Spleen (tissue), 11 donors: ENCODE measurements around the gene PKNOX1. TPM values are rescaled to one million over a fixed set of nuclear protein-coding genes. Genes with fewer than 3 reads are reported as not detected.
"Not testable (repeated sequence)": the region's sequence is repeated elsewhere in the genome, so short reads cannot be mapped to it uniquely, and the experiment has no call there.

Experiments
- DNase-seq: peaks from one replicate; pipeline ENCODE4 v3.0.0-alpha.2; 2020
- H3K27ac ChIP-seq, 8 donors: fragments of 200-600 bp; sonication (generic) in 7 of 8; 1 replicate in 4 of 8; 2 replicates in 4 of 8; pipeline versions ENCODE4 v1.5.0 to v1.8.0; 2016 to 2021; ENCODE audit warnings: inconsistent platforms in 4 of 8, mild to moderate bottlenecking in 4 of 8, moderate library complexity in 1 of 8
- H3K27me3 ChIP-seq, 7 donors: fragments of 200-600 bp; sonication (generic) in 6 of 7; replicated peaks in 1 of 7; 1 replicate in 4 of 7; 2 replicates in 3 of 7; pipeline versions ENCODE4 v1.5.0 to v1.8.0; 2016 to 2021; ENCODE audit warnings: inconsistent platforms in 3 of 7, mild to moderate bottlenecking in 1 of 7
- H3K36me3 ChIP-seq, 6 donors: fragments of 200-600 bp; sonication (generic) in 5 of 6; 1 replicate in 4 of 6; 2 replicates in 2 of 6; pipeline versions ENCODE4 v1.5.0 to v1.8.0; 2016 to 2021; ENCODE audit warnings: inconsistent platforms in 2 of 6
- H3K4me1 ChIP-seq, 6 donors: fragments of 200-600 bp; sonication (generic) in 5 of 6; 1 replicate in 3 of 6; 2 replicates in 3 of 6; pipeline versions ENCODE4 v1.5.0 to v1.8.0; 2016 to 2021; ENCODE audit warnings: inconsistent platforms in 3 of 6
- H3K4me3 ChIP-seq, 8 donors: fragments of 200-600 bp; sonication (generic) in 7 of 8; 1 replicate in 4 of 8; 2 replicates in 4 of 8; pipeline versions ENCODE4 v1.5.0 to v1.8.0; 2016 to 2021; ENCODE audit warnings: inconsistent platforms in 4 of 8, mild to moderate bottlenecking in 4 of 8, moderate library complexity in 2 of 8
- H3K9me3 ChIP-seq, 8 donors: fragments of 200-600 bp; sonication (generic) in 7 of 8; 1 replicate in 4 of 8; 2 replicates in 4 of 8; pipeline versions ENCODE4 v1.5.0 to v1.8.0; 2016 to 2021; ENCODE audit warnings: inconsistent platforms in 4 of 8
- POLR2AphosphoS5 ChIP-seq, 3 donors: sonication (generic); formaldehyde crosslinking; IDR thresholded peaks; one replicate each; pipeline ENCODE4 v1.5.1; 2017; ENCODE audit warnings: antibody characterized with exemption in 3 of 3
- WGBS, 5 donors: extraction: QIAGEN DNeasy Blood & Tissue Kit in 3 of 5; methylation state at CpG; one replicate each; pipeline versions ENCODE4 v1.1.5 to v1.1.7; 2013 to 2018; 5-methylcytosine and 5-hydroxymethylcytosine counted together
- intact Hi-C: fragments of 100-400 bp; cut with DNase I; formaldehyde crosslinking; loops from one replicate; pipeline ENCODE4 v1.15.0; 2023; ENCODE audit warnings: low total_unique reads
- polyA plus RNA-seq, 3 donors: library from polyadenylated mRNA; stranded (reverse); fragments of 200-250 nt; gene quantifications; one replicate each; pipeline ENCODE4 v1.2.1, GENCODE V29; 2013
- total RNA-seq, 7 donors: library from RNA; depleted of rRNA in 3 of 7; stranded (reverse); fragments of >200 nt in 3 of 7; fragmentation: NEBNext Ultra II Directional in 4 of 7; extraction: Animal tissue kit (Norgen Biotek cat#: 25700) in 4 of 7; gene quantifications; one replicate each; pipeline versions ENCODE4 v1.1.0 to v1.2.1, GENCODE V29; 2016 to 2021
- donor health status: healthy with polysubstance abuse.
- donor health status: DM: no; HTN: no; CAD: no; lungs with moderate emphysema.
- donor health status: DM: no; HTN: no; CAD: no.
- donor health status: Bipolar disorder and iron deficiency.
- donor health status: healthy.
- donor health status: DM: no; HTN: no; CAD: no.
- donor health status: DM: yes; HTN: yes; CAD: no.

Gene PKNOX1
- total and polyA plus RNA-seq, 10 donors = 7.3 to 21.2 (median 12.7) TPM

GRCh38 chr21:43066690-43067089, 92.3 kb downstream of the PKNOX1 start:
- H3K9me3 ChIP-seq, H3K36me3 ChIP-seq, H3K27me3 ChIP-seq, H3K27ac ChIP-seq, intact Hi-C loops, H3K4me1 ChIP-seq, H3K4me3 ChIP-seq: not testable (repeated sequence)
- peak in 2 of 3 donors; percentile 36 to 70 for TF ChIP-seq POLR2AphosphoS5 (IDR thresholded peaks at IDR 0.05)
- 55 to 79% (median 76%) methylated on average over 1 to 8 of the region's 12 CpGs for WGBS, 5 donors
- DNase-seq = peak; percentile 78

GRCh38 chr21:43068065-43068464, 93.7 kb downstream of the PKNOX1 start:
- H3K27ac ChIP-seq, H3K36me3 ChIP-seq, H3K4me1 ChIP-seq, H3K27me3 ChIP-seq, H3K4me3 ChIP-seq, intact Hi-C loops, DNase-seq, H3K9me3 ChIP-seq: not testable (repeated sequence)
- 76 to 100% (median 84%) methylated on average over 3 to 5 of the region's 12 CpGs for WGBS, 5 donors

GRCh38 chr21:43069682-43070081, 95.3 kb downstream of the PKNOX1 start:
- DNase-seq, intact Hi-C loops, H3K27ac ChIP-seq, H3K9me3 ChIP-seq, H3K36me3 ChIP-seq, H3K27me3 ChIP-seq, H3K4me3 ChIP-seq, H3K4me1 ChIP-seq: not testable (repeated sequence)
- no CpG with 5 or more reads among the region's 10 CpGs for WGBS, 5 donors

GRCh38 chr21:43072742-43073141, 98.4 kb downstream of the PKNOX1 start:
- intact Hi-C loops, H3K9me3 ChIP-seq, H3K4me3 ChIP-seq, H3K36me3 ChIP-seq, DNase-seq, H3K27me3 ChIP-seq, H3K27ac ChIP-seq, H3K4me1 ChIP-seq: not testable (repeated sequence)
- no CpG with 5 or more reads among the region's 11 CpGs for WGBS, 5 donors

GRCh38 chr21:43074401-43075169, 100.2 kb downstream of the PKNOX1 start:
- WGBS, 5 donors = no CpG with 5 or more reads among the region's 74 CpGs
- H3K4me3 ChIP-seq, H3K27ac ChIP-seq, DNase-seq, H3K4me1 ChIP-seq, H3K9me3 ChIP-seq, intact Hi-C loops, H3K27me3 ChIP-seq, H3K36me3 ChIP-seq: not testable (repeated sequence)

- intact Hi-C loops, DNase-seq, H3K27ac ChIP-seq, H3K4me1 ChIP-seq, H3K27me3 ChIP-seq, H3K36me3 ChIP-seq, H3K9me3 ChIP-seq, H3K4me3 ChIP-seq: not testable (repeated sequence)
- WGBS, 5 donors = no CpG with 5 or more reads among the region's 84 CpGs
Observed at GRCh38 chr21:43075170-43076022, 101.0 kb downstream of the PKNOX1 start, which contains the start of gene CBS. Gene CBS, minus strand, starts transcription at chr21:43075835. Its CDS starts 3,642 bp downstream, at chr21:43072193.

- H3K36me3 ChIP-seq, H3K4me3 ChIP-seq, H3K27me3 ChIP-seq, H3K27ac ChIP-seq, H3K4me1 ChIP-seq, DNase-seq, H3K9me3 ChIP-seq, intact Hi-C loops: not testable (repeated sequence)
- no CpG with 5 or more reads among the region's 77 CpGs for WGBS, 5 donors
Observed at GRCh38 chr21:43076023-43076637, 101.8 kb downstream of the PKNOX1 start.

- H3K36me3 ChIP-seq, H3K4me3 ChIP-seq, H3K27me3 ChIP-seq, intact Hi-C loops, DNase-seq, H3K27ac ChIP-seq, H3K4me1 ChIP-seq, H3K9me3 ChIP-seq: not testable (repeated sequence)
- 0 to 9% methylated on average over 9 to 16 of the region's 28 CpGs; no CpG with 5 or more reads in 3 of the 5 donors for WGBS, 5 donors
Observed at GRCh38 chr21:43076643-43077042, 102.3 kb downstream of the PKNOX1 start.

- DNase-seq, H3K4me1 ChIP-seq, H3K27me3 ChIP-seq, H3K9me3 ChIP-seq, H3K27ac ChIP-seq, H3K36me3 ChIP-seq, H3K4me3 ChIP-seq, intact Hi-C loops: not testable (repeated sequence)
- no CpG with 5 or more reads among the region's 24 CpGs for WGBS, 5 donors
Observed at GRCh38 chr21:43082587-43083300, 108.4 kb downstream of the PKNOX1 start.
